Gastrocnemius medialis (tissue), 4 donors: Measurements from ENCODE around the gene SYCP3.

Experiments
- CTCF ChIP-seq, 5 experiments: fragments of 450-650 bp in 3 of 5; fragments of 200-600 bp in 2 of 5; sonication (generic) in 2 of 5; IDR thresholded peaks in 4 of 5; conservative IDR thresholded peaks in 1 of 5; 1 replicate in 4 of 5; 2 replicates in 1 of 5; pipeline ENCODE4 v1.5.1; 2016 to 2019; ENCODE audit warnings: antibody characterized with exemption in 5 of 5, mild to moderate bottlenecking in 3 of 5, moderate library complexity in 3 of 5
- POLR2A ChIP-seq, 2 donors: fragments of 450-650 bp; IDR thresholded peaks; one replicate each; pipeline ENCODE4 v1.6.1; 2017; ENCODE audit warnings: antibody characterized with exemption in 2 of 2, mild to moderate bottlenecking in 2 of 2, moderate library complexity in 2 of 2

GRCh38 chr12:101713059-101713682 lies 26.1 kb downstream of the SYCP3 start:
- TF ChIP-seq CTCF (IDR thresholded peaks at IDR 0.05 in 4 of 5, conservative IDR thresholded peaks at IDR 0.05 in 1 of 5) (no peak), POLR2A (IDR thresholded peaks at IDR 0.05) (no peak)
